SK-N-SH (cell line): Measurements from ENCODE around the gene TRIM38.

Experiments used
- CTCF ChIP-seq: fragments of 200-600 bp; sonication (generic); IDR thresholded peaks from 2 replicates; pipeline ENCODE4 v1.6.1; 2017; ENCODE audit warnings: antibody characterized with exemption, mild to moderate bottlenecking, moderate library complexity
- EP300 ChIP-seq, 2 experiments: IDR thresholded peaks; 2 replicates each; pipeline versions ENCODE4 v1.4.0 to v1.6.1; 2012; ENCODE audit warnings: borderline replicate concordance in 1 of 2, low read depth in 1 of 2, low read length in 1 of 2
- EZH2phosphoT487 ChIP-seq: fragments of 200-600 bp; sonication (generic); IDR thresholded peaks from 2 replicates; pipeline ENCODE4 v1.6.1; 2017; ENCODE audit warnings: low read depth, mixed run types, mild to moderate bottlenecking, antibody characterized with exemption, moderate library complexity, borderline replicate concordance
- JUND ChIP-seq: IDR thresholded peaks from 2 replicates; pipeline ENCODE4 v1.4.0; 2012
- MAX ChIP-seq: IDR thresholded peaks from 2 replicates; pipeline ENCODE4 v1.4.0; 2012; ENCODE audit warnings: low read depth
- NFIC ChIP-seq: IDR thresholded peaks from 2 replicates; pipeline ENCODE4 v1.4.0; 2012; ENCODE audit warnings: borderline replicate concordance
- NRF1 ChIP-seq: IDR thresholded peaks from 2 replicates; pipeline ENCODE4 v1.6.1; 2012; ENCODE audit warnings: low read depth, mild to moderate bottlenecking, low read length
- POLR2AphosphoS5 ChIP-seq: IDR thresholded peaks from 2 replicates; pipeline ENCODE4 v1.6.1; 2012; ENCODE audit warnings: low read depth, low read length
- RAD21 ChIP-seq: IDR thresholded peaks from 2 replicates; pipeline ENCODE4 v1.6.1; 2012; ENCODE audit warnings: mild to moderate bottlenecking, low read length
- REST ChIP-seq: IDR thresholded peaks from 2 replicates; pipeline ENCODE4 v1.6.1; 2012; ENCODE audit warnings: mild to moderate bottlenecking, low read depth, low read length, moderate library complexity
- SMC3 ChIP-seq: IDR thresholded peaks from 2 replicates; pipeline ENCODE4 v1.6.1; 2012; ENCODE audit warnings: low read depth, low read length, improper control_type of control experiment
- TAF1 ChIP-seq: IDR thresholded peaks from 2 replicates; pipeline ENCODE4 v1.6.1; 2012; ENCODE audit warnings: low read depth, mild to moderate bottlenecking, low read length, moderate library complexity, borderline replicate concordance

GRCh38 chr6:25942561-25943147 is 19.9 kb upstream of the TRIM38 start:
- TF ChIP-seq CTCF = peak; percentile 56
- TF ChIP-seq POLR2AphosphoS5 = no peak
- no peak for TF ChIP-seq NRF1
- TF ChIP-seq EZH2phosphoT487 = no peak
- no peak for TF ChIP-seq NFIC
- no peak for TF ChIP-seq EP300 (IDR thresholded peaks at IDR 0.05; ENCODE audit: borderline replicate concordance in 1 of 2, low read depth in 1 of 2, low read length in 1 of 2)
- no peak for TF ChIP-seq JUND
- no peak for TF ChIP-seq TAF1
- no peak for TF ChIP-seq REST
- no peak for TF ChIP-seq MAX
- peak; percentile 93 for TF ChIP-seq RAD21
- peak; percentile 66 for TF ChIP-seq SMC3
